ENCODE measurements around the gene CD36. TPM values are rescaled to one million over a fixed set of nuclear protein-coding genes. Genes with fewer than 3 reads are reported as not detected.

Gene CD36
- total and polyA plus RNA-seq, 2 donors (not counting 3 experiments of a cell fraction or from before 2014, with no cell fraction given), result 0.58 to 0.87 TPM

- no peaks in the 10 kb centered on the region for H3K79me2 ChIP-seq (ENCODE audit: control insufficient read depth, insufficient read depth, low read length)
- H3K9me3 ChIP-seq (replicated peaks; ENCODE audit: control insufficient read depth, insufficient read depth, low read length), result no peaks in the 10 kb centered on the region
- ChIA-PET CTCF (no interaction called here), POLR2A (no interaction called here)
- no peaks in the 10 kb centered on the region for H4K20me1 ChIP-seq (replicated peaks; ENCODE audit: control insufficient read depth, extremely low read depth, insufficient read depth, low read length)
- H3K4me1 ChIP-seq (ENCODE audit: control insufficient read depth, extremely low read depth, insufficient read depth, low read length), result no peaks in the 10 kb centered on the region
- FAIRE-seq (no peak), DNase-seq (ENCODE audit: low read depth, low spot score) (no peak)
- dilution Hi-C loops (cut with MboI; ENCODE audit: extremely low pct_ligation_motif_present, low sequenced_read_pairs), result no loop called here
- H3K9ac ChIP-seq (replicated peaks; ENCODE audit: extremely low read depth, insufficient read depth, low read length), result no peak overlapping the region
- no peak overlapping the region for H3K4me2 ChIP-seq (ENCODE audit: insufficient read depth, low read length)
- no peaks in the 10 kb centered on the region for H3K27me3 ChIP-seq (ENCODE audit: control insufficient read depth in 2 of 2, insufficient read depth in 2 of 2, low read length in 2 of 2)
- no peak overlapping the region for H3K4me3 ChIP-seq (replicated peaks in 1 of 3; ENCODE audit: insufficient read depth in 1 of 3, low read depth in 1 of 3, low read length in 3 of 3)
- H3K27ac ChIP-seq (ENCODE audit: insufficient read depth, low read depth, low read length), result no peak overlapping the region
- BruUV-seq (replicated peaks), result no TSS peak
- TF ChIP-seq FOS (IDR thresholded peaks at IDR 0.05; ENCODE audit: borderline replicate concordance, insufficient read depth, low read length) (no peak), POLR2A (IDR thresholded peaks at IDR 0.05; ENCODE audit: low read depth, low read length) (no peak), MYC (IDR thresholded peaks at IDR 0.05; ENCODE audit: low read depth, low read length) (no peak), GATA2 (IDR thresholded peaks at IDR 0.05; ENCODE audit: insufficient read depth, insufficient read length, low read depth, low read length) (no peak), EZH2 (IDR thresholded peaks at IDR 0.05; ENCODE audit: borderline replicate concordance, low read depth, low read length, severe bottlenecking) (no peak), JUN (IDR thresholded peaks at IDR 0.05; ENCODE audit: borderline replicate concordance, insufficient read depth, insufficient read length, low read depth) (no peak), MAX (IDR thresholded peaks at IDR 0.05; ENCODE audit: insufficient read depth, insufficient read length) (no peak), POLR2AphosphoS5 (IDR thresholded peaks at IDR 0.05; ENCODE audit: insufficient read depth, low read depth, low read length) (no peak), CTCF (IDR thresholded peaks at IDR 0.05; ENCODE audit: extremely low read depth in 1 of 2, insufficient read depth in 1 of 2, low read depth in 1 of 2, low read length in 2 of 2) (no peak)
- intact Hi-C loops (cut with micrococcal nuclease), result no loop called here
- H2AFZ ChIP-seq (ENCODE audit: low read depth, low read length), result no peak overlapping the region
- H3K9me1 ChIP-seq (replicated peaks; ENCODE audit: control insufficient read depth, extremely low read depth, insufficient read depth, low read length), result no peaks in the 10 kb centered on the region
- H3K36me3 ChIP-seq (ENCODE audit: control insufficient read depth in 2 of 2, extremely low read depth in 1 of 2, insufficient read depth in 2 of 2, low read length in 2 of 2), result no peaks in the 10 kb centered on the region
Observed at GRCh38 chr7:80649011-80649410, 10.6 kb downstream of the CD36 start.
